H9 (cell line): ENCODE results near the gene HS2ST1. TPM values are rescaled to one million over a fixed set of nuclear protein-coding genes. Genes with fewer than 3 reads are reported as not detected.

Experiments
- DNase-seq: peaks from one replicate; pipeline ENCODE4 v3.0.0-alpha.2; 2017
- H2AFZ ChIP-seq: one replicate; pipeline ENCODE4 v1.6.1; 2013; ENCODE audit warnings: mild to moderate bottlenecking, low read length, control low read depth, moderate library complexity
- H2AK5ac ChIP-seq: 2 replicates; pipeline ENCODE4 v1.6.1; 2013; ENCODE audit warnings: low read length, control low read depth, mixed read lengths; ENCODE audit not compliant: insufficient read length
- H2BK120ac ChIP-seq: one replicate; pipeline ENCODE4 v1.6.1; 2013; ENCODE audit warnings: low read depth, mild to moderate bottlenecking, low read length, control low read depth, inconsistent platforms; ENCODE audit not compliant: poor library complexity, severe bottlenecking
- H2BK12ac ChIP-seq: 2 replicates; pipeline ENCODE4 v1.6.1; 2013; ENCODE audit warnings: low read length, control low read depth, mixed read lengths, low read depth; ENCODE audit not compliant: insufficient read length
- H2BK15ac ChIP-seq: 2 replicates; pipeline ENCODE4 v1.6.1; 2013; ENCODE audit warnings: low read depth, low read length, control low read depth
- H2BK20ac ChIP-seq: one replicate; pipeline ENCODE4 v1.6.1; 2013; ENCODE audit warnings: low read depth, mild to moderate bottlenecking, low read length, control low read depth, inconsistent platforms; ENCODE audit not compliant: poor library complexity, severe bottlenecking
- H2BK5ac ChIP-seq: 2 replicates; pipeline ENCODE4 v1.6.1; 2013; ENCODE audit warnings: low read length, control low read depth, mixed read lengths; ENCODE audit not compliant: insufficient read length
- H3K14ac ChIP-seq: 2 replicates; pipeline ENCODE4 v1.6.1; 2013; ENCODE audit warnings: low read length, control low read depth; ENCODE audit not compliant: insufficient read depth
- H3K18ac ChIP-seq: 2 replicates; pipeline ENCODE4 v1.6.1; 2013; ENCODE audit warnings: low read depth, mild to moderate bottlenecking, mixed read lengths, low read length, control low read depth; ENCODE audit not compliant: insufficient read length
- H3K23ac ChIP-seq: 2 replicates; pipeline ENCODE4 v1.6.1; 2013; ENCODE audit warnings: low read length, control low read depth, mixed read lengths, low read depth; ENCODE audit not compliant: insufficient read length
- H3K23me2 ChIP-seq: 2 replicates; pipeline ENCODE4 v1.6.1; 2013; ENCODE audit warnings: low read depth, mild to moderate bottlenecking, mixed read lengths, low read length, control low read depth; ENCODE audit not compliant: insufficient read length, poor library complexity, severe bottlenecking
- H3K27ac ChIP-seq: 2 replicates; pipeline ENCODE4 v1.5.1; 2013; ENCODE audit warnings: low read length, control low read depth, mixed read lengths, low read depth; ENCODE audit not compliant: insufficient read length
- H3K27me3 ChIP-seq: 2 replicates; pipeline ENCODE4 v1.6.1; 2013; ENCODE audit warnings: low read length, control low read depth, inconsistent platforms; ENCODE audit not compliant: insufficient read depth
- H3K4ac ChIP-seq: 2 replicates; pipeline ENCODE4 v1.6.1; 2013; ENCODE audit warnings: low read depth, mild to moderate bottlenecking, control low read depth, inconsistent platforms, low read length, moderate library complexity
- H3K4me1 ChIP-seq: 2 replicates; pipeline ENCODE4 v1.6.1; 2013; ENCODE audit warnings: low read length, control low read depth, inconsistent platforms; ENCODE audit not compliant: insufficient read depth
- H3K4me2 ChIP-seq: 2 replicates; pipeline ENCODE4 v1.6.1; 2013; ENCODE audit warnings: low read length, control low read depth, mixed read lengths; ENCODE audit not compliant: insufficient read length, insufficient read depth
- H3K56ac ChIP-seq: 2 replicates; pipeline ENCODE4 v1.6.1; 2013; ENCODE audit warnings: low read depth, mild to moderate bottlenecking, mixed read lengths, low read length, control low read depth; ENCODE audit not compliant: insufficient read length
- H3K79me1 ChIP-seq: 2 replicates; pipeline ENCODE4 v1.6.1; 2013; ENCODE audit warnings: low read depth, mild to moderate bottlenecking, moderate library complexity, low read length, control low read depth, inconsistent platforms; ENCODE audit not compliant: insufficient read depth, poor library complexity, severe bottlenecking
- H3K79me2 ChIP-seq: 2 replicates; pipeline ENCODE4 v1.6.1; 2013; ENCODE audit warnings: low read length, control low read depth, inconsistent platforms; ENCODE audit not compliant: insufficient read depth
- H3K9ac ChIP-seq: 2 replicates; pipeline ENCODE4 v1.6.1; 2013; ENCODE audit warnings: low read length, control low read depth, mixed read lengths; ENCODE audit not compliant: insufficient read length; ENCODE audit errors: extremely low read depth
- H3K9me3 ChIP-seq: one replicate; pipeline ENCODE4 v1.6.1; 2013; ENCODE audit warnings: low read depth, low read length, inconsistent platforms; ENCODE audit not compliant: control insufficient read depth
- H3T11ph ChIP-seq: one replicate; pipeline ENCODE4 v1.6.1; 2013; ENCODE audit warnings: mild to moderate bottlenecking, low read length, control low read depth, inconsistent platforms
- H4K20me1 ChIP-seq: one replicate; pipeline ENCODE4 v1.6.1; 2013; ENCODE audit not compliant: control insufficient read depth, insufficient read length, insufficient read depth
- H4K5ac ChIP-seq: 2 replicates; pipeline ENCODE4 v1.6.1; 2013; ENCODE audit warnings: low read depth, mild to moderate bottlenecking, mixed read lengths, low read length, control low read depth; ENCODE audit not compliant: insufficient read length
- H4K8ac ChIP-seq: replicated peaks from 2 replicates; pipeline ENCODE4 v1.6.1; 2013; ENCODE audit warnings: low read length, control low read depth, mixed read lengths, low read depth; ENCODE audit not compliant: insufficient read length
- H4K91ac ChIP-seq: 2 replicates; pipeline ENCODE4 v1.6.1; 2013; ENCODE audit warnings: low read depth, mild to moderate bottlenecking, moderate library complexity, mixed read lengths, low read length, control low read depth; ENCODE audit not compliant: insufficient read length
- H3K27ac Mint-ChIP-seq, 3 experiments: 2 replicates in 2 of 3; 3 replicates in 1 of 3; pipeline ENCODE4 v1.8.0; 2020 to 2021; ENCODE audit warnings: mixed read lengths in 3 of 3, mild to moderate bottlenecking in 1 of 3, moderate library complexity in 1 of 3
- H3K27me3 Mint-ChIP-seq: 2 replicates; pipeline ENCODE4 v1.8.0; 2021; ENCODE audit warnings: low read depth, mild to moderate bottlenecking, moderate library complexity, mixed read lengths
- H3K36me3 Mint-ChIP-seq, 3 experiments: 2 replicates in 2 of 3; 3 replicates in 1 of 3; pipeline ENCODE4 v1.8.0; 2020 to 2021; ENCODE audit warnings: low read depth in 3 of 3, mixed read lengths in 3 of 3; ENCODE audit not compliant: insufficient read depth in 1 of 3
- H3K4me1 Mint-ChIP-seq, 2 experiments: 2 replicates each; pipeline ENCODE4 v1.8.0; 2020; ENCODE audit warnings: mixed read lengths in 2 of 2
- H3K4me3 Mint-ChIP-seq, 2 experiments: 2 replicates in 1 of 2; 3 replicates in 1 of 2; pipeline ENCODE4 v1.8.0; 2020 to 2021; ENCODE audit warnings: mild to moderate bottlenecking in 2 of 2, mixed read lengths in 2 of 2, moderate library complexity in 1 of 2
- H3K9me3 Mint-ChIP-seq, 2 experiments: 2 replicates in 1 of 2; 3 replicates in 1 of 2; pipeline ENCODE4 v1.8.0; 2020; ENCODE audit warnings: mild to moderate bottlenecking in 2 of 2, mixed read lengths in 2 of 2, moderate library complexity in 1 of 2
- WGBS: extraction: QIAGEN DNeasy Blood & Tissue Kit; methylation state at CpG from one replicate; pipeline ENCODE4 v1.1.7; 2013; ENCODE audit warnings: missing lambda C conversion rate, low lambda C conversion rate, mixed read lengths; ENCODE audit not compliant: insufficient read length; ENCODE audit errors: extremely low coverage; 5-methylcytosine and 5-hydroxymethylcytosine counted together
- total RNA-seq: library from RNA; stranded (reverse); gene quantifications from 2 replicates; pipeline ENCODE4 v1.2.1, GENCODE V29; 2021
- TF ChIP-seq, protein P1 (sequence below): fragments of 200-600 bp; sonication (generic); conservative IDR thresholded peaks from 3 replicates; pipeline ENCODE4 v1.8.0; 2021; ENCODE audit warnings: antibody characterized with exemption, mild to moderate bottlenecking

Gene HS2ST1
- total RNA-seq, 1 experiment from 2014 or later = 20.1 TPM

DNA sequence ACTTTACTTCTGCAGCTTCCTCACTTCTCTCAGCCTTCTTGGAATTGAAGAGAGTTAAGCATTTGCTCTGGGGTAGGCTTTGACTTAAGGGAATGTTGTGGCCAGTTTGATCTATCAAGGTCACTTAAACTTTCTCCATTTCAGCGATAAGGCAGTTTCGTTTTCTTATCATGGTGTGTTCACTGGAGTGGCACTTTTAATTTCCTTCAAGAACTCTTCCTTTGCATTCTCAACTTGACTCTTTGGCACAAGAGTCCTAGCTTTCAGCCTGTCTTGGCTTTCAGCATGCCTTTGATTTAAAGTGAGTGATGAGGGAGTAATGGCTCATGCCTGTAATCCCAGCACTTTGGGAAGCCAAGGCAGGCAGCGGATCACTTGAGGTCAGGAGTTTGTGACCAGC, 38.7 kb downstream of the HS2ST1 start:
- Histone ChIP-seq H3K27ac (no peak overlapping the region), H3K23ac (no peak overlapping the region), H3K4me1 (no peaks in the 10 kb centered on the region), H3K79me1 (peaks cover 13% of the 10 kb centered on the region), H3K9ac (no peak overlapping the region), H2BK15ac (no peak overlapping the region), H4K8ac (no peak overlapping the region), H3K14ac (no peak overlapping the region), H3K4me2 (no peak overlapping the region), H4K20me1 (no peaks in the 10 kb centered on the region), H3K56ac (no peak overlapping the region), H3K79me2 (peaks cover 9% of the 10 kb centered on the region; the same call in 1 of the 2 replicates), H2AFZ (no peak overlapping the region), H3K23me2 (no peaks in the 10 kb centered on the region), H2BK20ac (no peak overlapping the region), H3K18ac (no peak overlapping the region), H3K27me3 (no peaks in the 10 kb centered on the region), H4K5ac (no peak overlapping the region), H2AK5ac (no peak overlapping the region), H2BK5ac (no peak overlapping the region), H3K4ac (no peak overlapping the region), H3T11ph (no peak overlapping the region), H2BK120ac (no peak overlapping the region), H4K91ac (no peak overlapping the region), H3K9me3 (no peaks in the 10 kb centered on the region), H2BK12ac (no peak overlapping the region)
- Mint-ChIP-seq H3K27ac (peak overlapping the region in 1 of 3 experiments; percentile 52; a peak in 2 of 7 replicates), H3K4me3 (no peak overlapping the region), H3K36me3 (peaks cover 0 to 10% (median 7%) of the 10 kb centered on the region in 3 experiments; a peak in 5 of 7 replicates), H3K27me3 (no peaks in the 10 kb centered on the region), H3K9me3 (no peaks in the 10 kb centered on the region; a peak in 1 of 5 replicates), H3K4me1 (peaks cover 19 to 30% of the 10 kb centered on the region in 2 experiments)
- TF ChIP-seq, protein P1, sequence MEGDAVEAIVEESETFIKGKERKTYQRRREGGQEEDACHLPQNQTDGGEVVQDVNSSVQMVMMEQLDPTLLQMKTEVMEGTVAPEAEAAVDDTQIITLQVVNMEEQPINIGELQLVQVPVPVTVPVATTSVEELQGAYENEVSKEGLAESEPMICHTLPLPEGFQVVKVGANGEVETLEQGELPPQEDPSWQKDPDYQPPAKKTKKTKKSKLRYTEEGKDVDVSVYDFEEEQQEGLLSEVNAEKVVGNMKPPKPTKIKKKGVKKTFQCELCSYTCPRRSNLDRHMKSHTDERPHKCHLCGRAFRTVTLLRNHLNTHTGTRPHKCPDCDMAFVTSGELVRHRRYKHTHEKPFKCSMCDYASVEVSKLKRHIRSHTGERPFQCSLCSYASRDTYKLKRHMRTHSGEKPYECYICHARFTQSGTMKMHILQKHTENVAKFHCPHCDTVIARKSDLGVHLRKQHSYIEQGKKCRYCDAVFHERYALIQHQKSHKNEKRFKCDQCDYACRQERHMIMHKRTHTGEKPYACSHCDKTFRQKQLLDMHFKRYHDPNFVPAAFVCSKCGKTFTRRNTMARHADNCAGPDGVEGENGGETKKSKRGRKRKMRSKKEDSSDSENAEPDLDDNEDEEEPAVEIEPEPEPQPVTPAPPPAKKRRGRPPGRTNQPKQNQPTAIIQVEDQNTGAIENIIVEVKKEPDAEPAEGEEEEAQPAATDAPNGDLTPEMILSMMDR = no peak
- WGBS = no CpG with 5 or more reads among the region's 3 CpGs
- no peak for DNase-seq
